ENCODE data around the gene DNAH10.

- TF ChIP-seq CTCF (conservative IDR thresholded peaks at IDR 0.05; ENCODE audit: low read length) (no peak), EZH2phosphoT487 (IDR thresholded peaks at IDR 0.05; ENCODE audit: borderline replicate concordance) (no peak)
Measured at GRCh38 chr12:123896767-123897166, 134.7 kb downstream of the DNAH10 start.

All from Loucy (cell line).